Activated naive CD8-positive, alpha-beta T cell treated with anti-CD3 and anti-CD28 coated beads for 36 hours (primary cell): ENCODE measurements around the gene MGME1. TPM values are rescaled to one million over a fixed set of nuclear protein-coding genes. Genes with fewer than 3 reads are reported as not detected.
"Not testable (repeated sequence)": the region's sequence is repeated elsewhere in the genome, so short reads cannot be mapped to it uniquely, and the experiment has no call there.

Experiments used
- DNase-seq: peaks from one replicate; pipeline ENCODE4 v3.0.0; 2021
- H3K27ac Mint-ChIP-seq: one replicate; pipeline ENCODE4 v1.8.0; 2022; ENCODE audit warnings: mild to moderate bottlenecking, moderate library complexity, mixed read lengths
- H3K27me3 Mint-ChIP-seq: one replicate; pipeline ENCODE4 v1.8.0; 2022; ENCODE audit warnings: mild to moderate bottlenecking, mixed read lengths
- H3K36me3 Mint-ChIP-seq: one replicate; pipeline ENCODE4 v1.8.0; 2021; ENCODE audit warnings: mild to moderate bottlenecking, mixed read lengths
- H3K4me1 Mint-ChIP-seq: one replicate; pipeline ENCODE4 v1.8.0; 2021; ENCODE audit warnings: mixed read lengths
- H3K4me3 Mint-ChIP-seq: one replicate; pipeline ENCODE4 v1.8.0; 2022; ENCODE audit warnings: mild to moderate bottlenecking, moderate library complexity, mixed read lengths
- H3K9me3 Mint-ChIP-seq: one replicate; pipeline ENCODE4 v1.8.0; 2022; ENCODE audit warnings: mixed read lengths
- total RNA-seq, 2 experiments: library from RNA; stranded (reverse); gene quantifications; one replicate each; pipeline ENCODE4 v1.2.3, GENCODE V29; 2021

MGME1 gene
- total RNA-seq, 2 experiments from 2014 or later, result 30.1 to 30.9 TPM

GRCh38 chr20:18007534-18008292, 38.9 kb downstream of the MGME1 start:
- no peak for DNase-seq
- Mint-ChIP-seq H3K4me1 (no peaks in the 10 kb centered on the region), H3K27ac (no peak overlapping the region), H3K9me3 (no peaks in the 10 kb centered on the region), H3K36me3 (no peaks in the 10 kb centered on the region), H3K27me3 (no peaks in the 10 kb centered on the region), H3K4me3 (no peak overlapping the region)

GRCh38 chr20:18009116-18009515, 40.3 kb downstream of the MGME1 start:
- H3K27me3 Mint-ChIP-seq, result no peaks in the 10 kb centered on the region
- no peaks in the 10 kb centered on the region for H3K4me1 Mint-ChIP-seq
- no peaks in the 10 kb centered on the region for H3K9me3 Mint-ChIP-seq
- no peak for DNase-seq
- H3K27ac Mint-ChIP-seq, result no peak overlapping the region
- H3K4me3 Mint-ChIP-seq, result no peak overlapping the region
- H3K36me3 Mint-ChIP-seq, result no peaks in the 10 kb centered on the region

- H3K4me3 Mint-ChIP-seq, result no peak overlapping the region
- no peaks in the 10 kb centered on the region for H3K36me3 Mint-ChIP-seq
- H3K27ac Mint-ChIP-seq, result no peak overlapping the region
- DNase-seq, result no peak
- no peaks in the 10 kb centered on the region for H3K27me3 Mint-ChIP-seq
- H3K9me3 Mint-ChIP-seq, result no peaks in the 10 kb centered on the region
- no peaks in the 10 kb centered on the region for H3K4me1 Mint-ChIP-seq
These were observed 42.7 kb downstream of the MGME1 start for GRCh38 chr20:18011482-18011881.

GRCh38 chr20:18011951-18012645, 43.3 kb downstream of the MGME1 start:
- H3K9me3 Mint-ChIP-seq, result no peaks in the 10 kb centered on the region
- H3K36me3 Mint-ChIP-seq, result no peaks in the 10 kb centered on the region
- no peaks in the 10 kb centered on the region for H3K27me3 Mint-ChIP-seq
- H3K27ac Mint-ChIP-seq, result no peak overlapping the region
- H3K4me1 Mint-ChIP-seq, result no peaks in the 10 kb centered on the region
- DNase-seq, result no peak
- H3K4me3 Mint-ChIP-seq, result no peak overlapping the region

GRCh38 chr20:18012901-18013300, 44.1 kb downstream of the MGME1 start:
- no peak overlapping the region for H3K4me3 Mint-ChIP-seq
- H3K27me3 Mint-ChIP-seq, result no peaks in the 10 kb centered on the region
- H3K36me3 Mint-ChIP-seq, result no peaks in the 10 kb centered on the region

GRCh38 chr20:18014411-18014810, 45.6 kb downstream of the MGME1 start:
- no peak overlapping the region for H3K27ac Mint-ChIP-seq
- peaks cover 3% of the 10 kb centered on the region for H3K27me3 Mint-ChIP-seq
- H3K4me1 Mint-ChIP-seq, result no peaks in the 10 kb centered on the region

More at GRCh38 chr20:18012901-18013300, 44.1 kb downstream of the MGME1 start:
- no peak for DNase-seq
- Mint-ChIP-seq H3K4me1 (no peaks in the 10 kb centered on the region), H3K27ac (no peak overlapping the region), H3K9me3 (no peaks in the 10 kb centered on the region)

GRCh38 chr20:18016772-18017171, 48.0 kb downstream of the MGME1 start:
- H3K4me3 Mint-ChIP-seq, result no peak overlapping the region
- H3K27ac Mint-ChIP-seq, result no peak overlapping the region
- H3K36me3 Mint-ChIP-seq, result no peaks in the 10 kb centered on the region
- no peaks in the 10 kb centered on the region for H3K4me1 Mint-ChIP-seq
- DNase-seq, result no peak
- H3K9me3 Mint-ChIP-seq, result no peaks in the 10 kb centered on the region
- H3K27me3 Mint-ChIP-seq, result peaks cover 3% of the 10 kb centered on the region

More at GRCh38 chr20:18014411-18014810, 45.6 kb downstream of the MGME1 start:
- H3K36me3 Mint-ChIP-seq, result no peaks in the 10 kb centered on the region
- H3K9me3 Mint-ChIP-seq, result no peaks in the 10 kb centered on the region
- no peak for DNase-seq
- H3K4me3 Mint-ChIP-seq, result no peak overlapping the region

- no peaks in the 10 kb centered on the region for H3K9me3 Mint-ChIP-seq
- H3K27ac Mint-ChIP-seq, result no peak overlapping the region
- no peak for DNase-seq
- H3K27me3 Mint-ChIP-seq, result peaks cover 3% of the 10 kb centered on the region
- H3K4me3 Mint-ChIP-seq, result no peak overlapping the region
- no peaks in the 10 kb centered on the region for H3K36me3 Mint-ChIP-seq
- H3K4me1 Mint-ChIP-seq, result no peaks in the 10 kb centered on the region
These were observed 49.3 kb downstream of the MGME1 start for GRCh38 chr20:18018100-18018499.

GRCh38 chr20:18019068-18019467, 50.2 kb downstream of the MGME1 start:
- H3K27ac Mint-ChIP-seq, result no peak overlapping the region
- no peaks in the 10 kb centered on the region for H3K4me1 Mint-ChIP-seq
- H3K4me3 Mint-ChIP-seq, result no peak overlapping the region
- H3K27me3 Mint-ChIP-seq, result peaks cover 3% of the 10 kb centered on the region
- no peak for DNase-seq
- H3K36me3 Mint-ChIP-seq, result no peaks in the 10 kb centered on the region
- no peaks in the 10 kb centered on the region for H3K9me3 Mint-ChIP-seq

GRCh38 chr20:18020931-18021330, 52.1 kb downstream of the MGME1 start:
- DNase-seq, result no peak
- H3K36me3 Mint-ChIP-seq, result no peaks in the 10 kb centered on the region
- no peak overlapping the region for H3K27ac Mint-ChIP-seq
- no peaks in the 10 kb centered on the region for H3K4me1 Mint-ChIP-seq
- no peak overlapping the region for H3K4me3 Mint-ChIP-seq
- H3K27me3 Mint-ChIP-seq, result peaks cover 3% of the 10 kb centered on the region
- H3K9me3 Mint-ChIP-seq, result no peaks in the 10 kb centered on the region

GRCh38 chr20:18024606-18025127, 55.8 kb downstream of the MGME1 start:
- no peak for DNase-seq
- H3K36me3 Mint-ChIP-seq, result no peaks in the 10 kb centered on the region
- no peak overlapping the region for H3K4me3 Mint-ChIP-seq
- no peaks in the 10 kb centered on the region for H3K4me1 Mint-ChIP-seq
- H3K9me3 Mint-ChIP-seq, result no peaks in the 10 kb centered on the region
- no peaks in the 10 kb centered on the region for H3K27me3 Mint-ChIP-seq
- H3K27ac Mint-ChIP-seq, result no peak overlapping the region

- H3K27ac Mint-ChIP-seq, H3K9me3 Mint-ChIP-seq, H3K4me3 Mint-ChIP-seq, H3K36me3 Mint-ChIP-seq, H3K4me1 Mint-ChIP-seq, DNase-seq, H3K27me3 Mint-ChIP-seq: not testable (repeated sequence)
These were observed 58.2 kb downstream of the MGME1 start for GRCh38 chr20:18027011-18027410.

GRCh38 chr20:18030020-18030419, 61.2 kb downstream of the MGME1 start:
- Mint-ChIP-seq H3K4me3 (no peak overlapping the region), H3K27ac (no peak overlapping the region), H3K27me3 (no peaks in the 10 kb centered on the region), H3K4me1 (no peaks in the 10 kb centered on the region), H3K36me3 (no peaks in the 10 kb centered on the region), H3K9me3 (no peaks in the 10 kb centered on the region)
- DNase-seq, result no peak

GRCh38 chr20:18031050-18031449, 62.2 kb downstream of the MGME1 start:
- no peaks in the 10 kb centered on the region for H3K4me1 Mint-ChIP-seq
- H3K4me3 Mint-ChIP-seq, result no peak overlapping the region
- H3K27ac Mint-ChIP-seq, result no peak overlapping the region
- no peaks in the 10 kb centered on the region for H3K36me3 Mint-ChIP-seq
- no peaks in the 10 kb centered on the region for H3K9me3 Mint-ChIP-seq
- no peaks in the 10 kb centered on the region for H3K27me3 Mint-ChIP-seq
- DNase-seq, result no peak

GRCh38 chr20:18031888-18032509, 63.2 kb downstream of the MGME1 start:
- Mint-ChIP-seq H3K27me3 (peaks cover 3% of the 10 kb centered on the region), H3K9me3 (no peaks in the 10 kb centered on the region), H3K4me1 (no peaks in the 10 kb centered on the region), H3K36me3 (no peaks in the 10 kb centered on the region), H3K4me3 (no peak overlapping the region), H3K27ac (no peak overlapping the region)
- no peak for DNase-seq
